DND-41 (cell line): ENCODE data around the gene B4GALNT3.

Experiments used
- ATAC-seq: fragments of 200-7000 bp; cut with Tn5 transposase; 3 replicates; pipeline ENCODE4 v1.9.1; 2021; ENCODE audit warnings: low read depth; ENCODE audit not compliant: insufficient read depth
- DNase-seq: peaks from one replicate; pipeline ENCODE4 v3.0.0-alpha.2; 2020
- H2AFZ ChIP-seq: 2 replicates; pipeline ENCODE4 v1.6.0; 2012; ENCODE audit warnings: low read depth, low read length
- H3K27ac ChIP-seq: 2 replicates; pipeline ENCODE4 v1.5.1; 2012; ENCODE audit warnings: low read length, inconsistent platforms
- H3K27me3 ChIP-seq: fragments of 200-600 bp; sonication (generic); 2 replicates; pipeline ENCODE4 v1.6.0; 2012; ENCODE audit warnings: low read length, mild to moderate bottlenecking, inconsistent platforms; ENCODE audit not compliant: insufficient read depth, poor library complexity
- H3K36me3 ChIP-seq: 2 replicates; pipeline ENCODE4 v1.5.1; 2012; ENCODE audit warnings: low read length, inconsistent platforms; ENCODE audit not compliant: insufficient read depth
- H3K4me1 ChIP-seq: 2 replicates; pipeline ENCODE4 v1.5.1; 2012; ENCODE audit warnings: mild to moderate bottlenecking, low read length; ENCODE audit not compliant: insufficient read depth
- H3K4me2 ChIP-seq: 2 replicates; pipeline ENCODE4 v1.6.0; 2012; ENCODE audit warnings: mild to moderate bottlenecking, moderate library complexity, low read length, inconsistent platforms; ENCODE audit not compliant: insufficient read depth
- H3K4me3 ChIP-seq, 2 experiments: fragments of 200-600 bp in 1 of 2; shearing (Covaris generic) in 1 of 2; 2 replicates each; pipeline ENCODE4 v1.5.1; 2012 to 2016; ENCODE audit warnings: inconsistent platforms in 2 of 2, low read length in 2 of 2, mild to moderate bottlenecking in 2 of 2, low read depth in 1 of 2, moderate library complexity in 1 of 2
- H3K79me2 ChIP-seq: 2 replicates; pipeline ENCODE4 v1.6.0; 2012; ENCODE audit warnings: low read length, inconsistent platforms; ENCODE audit not compliant: insufficient read depth
- H3K9ac ChIP-seq: 2 replicates; pipeline ENCODE4 v1.6.0; 2012; ENCODE audit warnings: low read depth, mild to moderate bottlenecking, inconsistent platforms, low read length, moderate library complexity
- H3K9me3 ChIP-seq: 2 replicates; pipeline ENCODE4 v1.5.1; 2012; ENCODE audit warnings: low read length, moderate library complexity, mild to moderate bottlenecking, inconsistent platforms; ENCODE audit not compliant: insufficient read depth, severe bottlenecking
- H4K20me1 ChIP-seq: 2 replicates; pipeline ENCODE4 v1.6.0; 2012; ENCODE audit warnings: low read length; ENCODE audit not compliant: insufficient read depth
- CTCF ChIP-seq: IDR thresholded peaks from 2 replicates; pipeline ENCODE4 v1.5.1; 2012; ENCODE audit warnings: borderline replicate concordance, low read length, moderate library complexity, mild to moderate bottlenecking; ENCODE audit not compliant: poor library complexity, severe bottlenecking; ENCODE audit errors: extremely low read depth
- EZH2 ChIP-seq: IDR thresholded peaks from 3 replicates; pipeline ENCODE4 v1.6.1; 2012; ENCODE audit warnings: borderline replicate concordance, low read depth, mild to moderate bottlenecking, moderate library complexity, low read length, inconsistent platforms; ENCODE audit not compliant: severe bottlenecking

B4GALNT3 gene

DNA sequence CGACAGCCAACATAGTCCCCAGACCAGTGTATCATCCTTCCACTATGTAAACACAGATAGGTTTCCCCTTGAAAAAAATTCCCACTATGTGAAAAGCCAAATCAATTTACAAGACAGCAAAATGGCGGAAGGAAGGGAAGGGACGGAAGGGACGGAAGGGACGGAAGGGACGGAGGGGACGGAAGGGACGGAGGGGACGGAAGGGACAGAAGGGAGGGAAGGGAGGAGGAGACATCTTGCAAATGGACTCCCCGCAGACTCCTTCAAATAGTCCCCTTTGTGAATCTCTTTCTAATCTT is 128.2 kb downstream of the B4GALNT3 start:
- Histone ChIP-seq H3K4me2 (no peak overlapping the region), H3K9me3 (no peaks in the 10 kb centered on the region), H3K36me3 (no peaks in the 10 kb centered on the region), H3K79me2 (no peaks in the 10 kb centered on the region), H3K4me1 (no peaks in the 10 kb centered on the region), H3K9ac (no peak overlapping the region), H4K20me1 (no peaks in the 10 kb centered on the region), H3K27me3 (peaks cover 5% of the 10 kb centered on the region), H2AFZ (no peak overlapping the region), H3K27ac (no peak overlapping the region), H3K4me3 (no peak overlapping the region)
- no peak for TF ChIP-seq CTCF
- no peak for TF ChIP-seq EZH2
- DNase-seq (no peak), ATAC-seq (no peak)

GRCh38 chr12:588646-589045 is 128.9 kb downstream of the B4GALNT3 start:
- no peak overlapping the region for H3K4me3 ChIP-seq
- no peaks in the 10 kb centered on the region for H3K9me3 ChIP-seq
- no peaks in the 10 kb centered on the region for H3K36me3 ChIP-seq
- TF ChIP-seq CTCF (no peak), EZH2 (no peak)
- H3K4me1 ChIP-seq: no peaks in the 10 kb centered on the region
- no peaks in the 10 kb centered on the region for H3K79me2 ChIP-seq
- H2AFZ ChIP-seq: no peak overlapping the region
- no peak overlapping the region for H3K4me2 ChIP-seq
- H3K9ac ChIP-seq: no peak overlapping the region
- ATAC-seq (no peak), DNase-seq (no peak)
- no peak overlapping the region for H3K27ac ChIP-seq
- peaks cover 11% of the 10 kb centered on the region for H3K27me3 ChIP-seq
- H4K20me1 ChIP-seq: no peaks in the 10 kb centered on the region

DNA sequence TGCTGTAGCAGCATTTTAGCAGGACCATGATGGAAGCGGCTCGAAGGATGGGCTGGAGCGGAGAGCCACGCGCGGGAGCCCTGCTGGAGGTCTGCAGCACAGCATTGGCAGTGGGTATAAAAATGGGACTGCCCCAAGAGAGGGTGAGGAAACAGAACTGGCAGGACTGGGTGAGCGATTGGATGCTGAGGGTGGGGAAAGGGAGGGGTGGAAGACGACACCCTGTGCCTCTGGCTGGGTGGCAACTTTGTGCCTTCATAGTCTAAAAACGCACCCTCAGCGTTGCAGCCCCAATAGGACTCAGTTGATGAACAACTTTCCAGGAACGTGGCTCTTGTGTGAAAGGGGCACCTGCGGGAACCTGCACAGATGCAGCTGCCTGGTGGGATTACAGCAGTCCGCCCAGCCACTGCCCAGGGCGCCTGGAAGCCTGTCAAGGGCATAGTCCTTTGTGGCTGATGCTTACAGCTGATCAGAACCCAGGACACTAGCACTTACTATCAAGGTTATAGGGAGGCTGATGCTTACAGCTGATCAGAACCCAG is 130.5 kb downstream of the B4GALNT3 start:
- ATAC-seq (no peak), DNase-seq (no peak)
- Histone ChIP-seq H3K4me2 (no peak overlapping the region), H3K27me3 (peaks cover 14% of the 10 kb centered on the region), H3K36me3 (no peaks in the 10 kb centered on the region), H3K27ac (no peak overlapping the region), H2AFZ (no peak overlapping the region), H3K9ac (no peak overlapping the region), H3K79me2 (no peaks in the 10 kb centered on the region), H4K20me1 (no peaks in the 10 kb centered on the region), H3K9me3 (no peaks in the 10 kb centered on the region), H3K4me1 (no peaks in the 10 kb centered on the region), H3K4me3 (no peak overlapping the region)
- TF ChIP-seq CTCF: no peak
- TF ChIP-seq EZH2: no peak
